ENCODE data around the gene METTL26. TPM values are rescaled to one million over a fixed set of nuclear protein-coding genes. Genes with fewer than 3 reads are reported as not detected.

METTL26 gene
- total and polyA plus RNA-seq, 9 of the 15 experiments (the other 6 are each of a cell fraction or from before 2014, with no cell fraction given), result 7.3 to 262 (median 80.9) TPM

DNA sequence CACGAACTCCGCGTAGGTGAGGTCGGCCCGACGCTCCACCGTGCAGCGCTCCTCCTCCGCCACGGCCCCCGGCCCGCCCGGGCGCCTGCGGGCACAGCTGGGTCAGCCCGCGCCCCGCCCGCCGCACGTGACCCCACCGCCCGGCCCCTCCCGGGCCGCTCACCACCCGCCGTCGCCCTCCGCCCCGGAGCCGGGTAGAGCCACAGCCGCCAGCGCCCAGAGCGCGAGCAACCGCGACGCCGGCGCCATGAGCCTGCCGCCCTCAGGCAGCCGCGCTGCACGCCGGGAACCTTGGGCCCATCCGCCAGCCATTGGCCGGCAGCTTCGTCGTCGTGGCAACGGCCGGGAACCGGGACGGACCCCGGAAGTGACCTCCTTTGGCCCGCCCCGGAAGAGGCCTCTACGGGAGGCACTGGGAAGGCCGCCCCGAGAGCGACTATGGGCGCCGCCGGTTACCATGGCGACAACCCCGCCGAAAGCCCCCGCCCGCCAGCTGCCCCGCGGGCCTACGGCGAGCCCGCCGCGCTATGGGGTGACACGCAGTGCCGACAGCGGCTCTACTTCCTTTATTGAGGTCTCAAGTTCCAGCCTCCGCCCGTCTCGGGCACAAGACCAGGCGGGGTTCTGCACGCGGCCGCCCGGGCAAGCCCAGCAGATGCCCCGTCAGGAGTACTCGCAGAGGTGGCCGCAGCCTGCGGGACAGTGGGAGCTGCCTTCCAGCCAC, 48.1 kb upstream of the METTL26 start, which contains the start of gene JMJD8 (continued):
- TF ChIP-seq, protein P1, sequence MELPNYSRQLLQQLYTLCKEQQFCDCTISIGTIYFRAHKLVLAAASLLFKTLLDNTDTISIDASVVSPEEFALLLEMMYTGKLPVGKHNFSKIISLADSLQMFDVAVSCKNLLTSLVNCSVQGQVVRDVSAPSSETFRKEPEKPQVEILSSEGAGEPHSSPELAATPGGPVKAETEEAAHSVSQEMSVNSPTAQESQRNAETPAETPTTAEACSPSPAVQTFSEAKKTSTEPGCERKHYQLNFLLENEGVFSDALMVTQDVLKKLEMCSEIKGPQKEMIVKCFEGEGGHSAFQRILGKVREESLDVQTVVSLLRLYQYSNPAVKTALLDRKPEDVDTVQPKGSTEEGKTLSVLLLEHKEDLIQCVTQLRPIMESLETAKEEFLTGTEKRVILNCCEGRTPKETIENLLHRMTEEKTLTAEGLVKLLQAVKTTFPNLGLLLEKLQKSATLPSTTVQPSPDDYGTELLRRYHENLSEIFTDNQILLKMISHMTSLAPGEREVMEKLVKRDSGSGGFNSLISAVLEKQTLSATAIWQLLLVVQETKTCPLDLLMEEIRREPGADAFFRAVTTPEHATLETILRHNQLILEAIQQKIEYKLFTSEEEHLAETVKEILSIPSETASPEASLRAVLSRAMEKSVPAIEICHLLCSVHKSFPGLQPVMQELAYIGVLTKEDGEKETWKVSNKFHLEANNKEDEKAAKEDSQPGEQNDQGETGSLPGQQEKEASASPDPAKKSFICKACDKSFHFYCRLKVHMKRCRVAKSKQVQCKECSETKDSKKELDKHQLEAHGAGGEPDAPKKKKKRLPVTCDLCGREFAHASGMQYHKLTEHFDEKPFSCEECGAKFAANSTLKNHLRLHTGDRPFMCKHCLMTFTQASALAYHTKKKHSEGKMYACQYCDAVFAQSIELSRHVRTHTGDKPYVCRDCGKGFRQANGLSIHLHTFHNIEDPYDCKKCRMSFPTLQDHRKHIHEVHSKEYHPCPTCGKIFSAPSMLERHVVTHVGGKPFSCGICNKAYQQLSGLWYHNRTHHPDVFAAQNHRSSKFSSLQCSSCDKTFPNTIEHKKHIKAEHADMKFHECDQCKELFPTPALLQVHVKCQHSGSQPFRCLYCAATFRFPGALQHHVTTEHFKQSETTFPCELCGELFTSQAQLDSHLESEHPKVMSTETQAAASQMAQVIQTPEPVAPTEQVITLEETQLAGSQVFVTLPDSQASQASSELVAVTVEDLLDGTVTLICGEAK (IDR thresholded peaks at IDR 0.05), result peak; percentile 97
- TF ChIP-seq, protein P1 (CRISPR knock-in tag; IDR thresholded peaks at IDR 0.05), result no peak
- TF ChIP-seq ZNF445 (CRISPR knock-in tag; IDR thresholded peaks at IDR 0.05; ENCODE audit: low read depth) (no peak), MTA2 (IDR thresholded peaks at IDR 0.05; ENCODE audit: low read depth) (no peak), ZNF354B (CRISPR knock-in tag; IDR thresholded peaks at IDR 0.05) (no peak), CREM (IDR thresholded peaks at IDR 0.05; ENCODE audit: low read depth) (peak; percentile 90)
- TF ChIP-seq, protein P2, sequence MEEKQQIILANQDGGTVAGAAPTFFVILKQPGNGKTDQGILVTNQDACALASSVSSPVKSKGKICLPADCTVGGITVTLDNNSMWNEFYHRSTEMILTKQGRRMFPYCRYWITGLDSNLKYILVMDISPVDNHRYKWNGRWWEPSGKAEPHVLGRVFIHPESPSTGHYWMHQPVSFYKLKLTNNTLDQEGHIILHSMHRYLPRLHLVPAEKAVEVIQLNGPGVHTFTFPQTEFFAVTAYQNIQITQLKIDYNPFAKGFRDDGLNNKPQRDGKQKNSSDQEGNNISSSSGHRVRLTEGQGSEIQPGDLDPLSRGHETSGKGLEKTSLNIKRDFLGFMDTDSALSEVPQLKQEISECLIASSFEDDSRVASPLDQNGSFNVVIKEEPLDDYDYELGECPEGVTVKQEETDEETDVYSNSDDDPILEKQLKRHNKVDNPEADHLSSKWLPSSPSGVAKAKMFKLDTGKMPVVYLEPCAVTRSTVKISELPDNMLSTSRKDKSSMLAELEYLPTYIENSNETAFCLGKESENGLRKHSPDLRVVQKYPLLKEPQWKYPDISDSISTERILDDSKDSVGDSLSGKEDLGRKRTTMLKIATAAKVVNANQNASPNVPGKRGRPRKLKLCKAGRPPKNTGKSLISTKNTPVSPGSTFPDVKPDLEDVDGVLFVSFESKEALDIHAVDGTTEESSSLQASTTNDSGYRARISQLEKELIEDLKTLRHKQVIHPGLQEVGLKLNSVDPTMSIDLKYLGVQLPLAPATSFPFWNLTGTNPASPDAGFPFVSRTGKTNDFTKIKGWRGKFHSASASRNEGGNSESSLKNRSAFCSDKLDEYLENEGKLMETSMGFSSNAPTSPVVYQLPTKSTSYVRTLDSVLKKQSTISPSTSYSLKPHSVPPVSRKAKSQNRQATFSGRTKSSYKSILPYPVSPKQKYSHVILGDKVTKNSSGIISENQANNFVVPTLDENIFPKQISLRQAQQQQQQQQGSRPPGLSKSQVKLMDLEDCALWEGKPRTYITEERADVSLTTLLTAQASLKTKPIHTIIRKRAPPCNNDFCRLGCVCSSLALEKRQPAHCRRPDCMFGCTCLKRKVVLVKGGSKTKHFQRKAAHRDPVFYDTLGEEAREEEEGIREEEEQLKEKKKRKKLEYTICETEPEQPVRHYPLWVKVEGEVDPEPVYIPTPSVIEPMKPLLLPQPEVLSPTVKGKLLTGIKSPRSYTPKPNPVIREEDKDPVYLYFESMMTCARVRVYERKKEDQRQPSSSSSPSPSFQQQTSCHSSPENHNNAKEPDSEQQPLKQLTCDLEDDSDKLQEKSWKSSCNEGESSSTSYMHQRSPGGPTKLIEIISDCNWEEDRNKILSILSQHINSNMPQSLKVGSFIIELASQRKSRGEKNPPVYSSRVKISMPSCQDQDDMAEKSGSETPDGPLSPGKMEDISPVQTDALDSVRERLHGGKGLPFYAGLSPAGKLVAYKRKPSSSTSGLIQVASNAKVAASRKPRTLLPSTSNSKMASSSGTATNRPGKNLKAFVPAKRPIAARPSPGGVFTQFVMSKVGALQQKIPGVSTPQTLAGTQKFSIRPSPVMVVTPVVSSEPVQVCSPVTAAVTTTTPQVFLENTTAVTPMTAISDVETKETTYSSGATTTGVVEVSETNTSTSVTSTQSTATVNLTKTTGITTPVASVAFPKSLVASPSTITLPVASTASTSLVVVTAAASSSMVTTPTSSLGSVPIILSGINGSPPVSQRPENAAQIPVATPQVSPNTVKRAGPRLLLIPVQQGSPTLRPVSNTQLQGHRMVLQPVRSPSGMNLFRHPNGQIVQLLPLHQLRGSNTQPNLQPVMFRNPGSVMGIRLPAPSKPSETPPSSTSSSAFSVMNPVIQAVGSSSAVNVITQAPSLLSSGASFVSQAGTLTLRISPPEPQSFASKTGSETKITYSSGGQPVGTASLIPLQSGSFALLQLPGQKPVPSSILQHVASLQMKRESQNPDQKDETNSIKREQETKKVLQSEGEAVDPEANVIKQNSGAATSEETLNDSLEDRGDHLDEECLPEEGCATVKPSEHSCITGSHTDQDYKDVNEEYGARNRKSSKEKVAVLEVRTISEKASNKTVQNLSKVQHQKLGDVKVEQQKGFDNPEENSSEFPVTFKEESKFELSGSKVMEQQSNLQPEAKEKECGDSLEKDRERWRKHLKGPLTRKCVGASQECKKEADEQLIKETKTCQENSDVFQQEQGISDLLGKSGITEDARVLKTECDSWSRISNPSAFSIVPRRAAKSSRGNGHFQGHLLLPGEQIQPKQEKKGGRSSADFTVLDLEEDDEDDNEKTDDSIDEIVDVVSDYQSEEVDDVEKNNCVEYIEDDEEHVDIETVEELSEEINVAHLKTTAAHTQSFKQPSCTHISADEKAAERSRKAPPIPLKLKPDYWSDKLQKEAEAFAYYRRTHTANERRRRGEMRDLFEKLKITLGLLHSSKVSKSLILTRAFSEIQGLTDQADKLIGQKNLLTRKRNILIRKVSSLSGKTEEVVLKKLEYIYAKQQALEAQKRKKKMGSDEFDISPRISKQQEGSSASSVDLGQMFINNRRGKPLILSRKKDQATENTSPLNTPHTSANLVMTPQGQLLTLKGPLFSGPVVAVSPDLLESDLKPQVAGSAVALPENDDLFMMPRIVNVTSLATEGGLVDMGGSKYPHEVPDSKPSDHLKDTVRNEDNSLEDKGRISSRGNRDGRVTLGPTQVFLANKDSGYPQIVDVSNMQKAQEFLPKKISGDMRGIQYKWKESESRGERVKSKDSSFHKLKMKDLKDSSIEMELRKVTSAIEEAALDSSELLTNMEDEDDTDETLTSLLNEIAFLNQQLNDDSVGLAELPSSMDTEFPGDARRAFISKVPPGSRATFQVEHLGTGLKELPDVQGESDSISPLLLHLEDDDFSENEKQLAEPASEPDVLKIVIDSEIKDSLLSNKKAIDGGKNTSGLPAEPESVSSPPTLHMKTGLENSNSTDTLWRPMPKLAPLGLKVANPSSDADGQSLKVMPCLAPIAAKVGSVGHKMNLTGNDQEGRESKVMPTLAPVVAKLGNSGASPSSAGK (IDR thresholded peaks at IDR 0.05), result peak; percentile 63
